Activated T-helper 1 cell treated with anti-CD3 and anti-CD28 coated beads, Interleukin-12 subunit alpha, Interleukin-12 subunit beta, Interleukin-2, Interleukin-4 antibody, amounts not matched to agents 30 ng/mL and 10 ng/mL and 1 ng/mL, durations not matched to agents 14 hours and 24 hours and 36 hours (primary cell): Measurements from ENCODE around the gene C5orf34. TPM values are rescaled to one million over a fixed set of nuclear protein-coding genes. Genes with fewer than 3 reads are reported as not detected.
"Not testable (repeated sequence)": the region's sequence is repeated elsewhere in the genome, so short reads cannot be mapped to it uniquely, and the experiment has no call there.

Experiments used
- DNase-seq: peaks from one replicate; pipeline ENCODE4 v3.0.0; 2021; ENCODE audit warnings: low spot score
- H3K27ac Mint-ChIP-seq: one replicate; pipeline ENCODE4 v1.8.0; 2021; ENCODE audit warnings: mild to moderate bottlenecking, mixed read lengths
- H3K27me3 Mint-ChIP-seq: one replicate; pipeline ENCODE4 v1.8.0; 2022; ENCODE audit warnings: mild to moderate bottlenecking, moderate library complexity, mixed read lengths; ENCODE audit not compliant: insufficient read depth
- H3K36me3 Mint-ChIP-seq: one replicate; pipeline ENCODE4 v1.8.0; 2021; ENCODE audit warnings: low read depth, mixed read lengths
- H3K4me1 Mint-ChIP-seq: one replicate; pipeline ENCODE4 v1.8.0; 2021; ENCODE audit warnings: low read depth, mixed read lengths
- H3K4me3 Mint-ChIP-seq: one replicate; pipeline ENCODE4 v1.8.0; 2021; ENCODE audit warnings: mild to moderate bottlenecking, moderate library complexity, mixed read lengths
- H3K9me3 Mint-ChIP-seq: one replicate; pipeline ENCODE4 v1.8.0; 2021; ENCODE audit warnings: mixed read lengths
- intact Hi-C: fragments of 100-400 bp; cut with micrococcal nuclease; formaldehyde crosslinking; loops from one replicate; pipeline ENCODE4 v1.15.1; 2024
- total RNA-seq: library from RNA; stranded (reverse); gene quantifications from 2 replicates; pipeline ENCODE4 v1.2.3, GENCODE V29; 2022

The C5orf34 gene
- total RNA-seq, 1 donor from 2014 or later: 5.5 TPM

GRCh38 chr5:43461066-43461465 lies 53.9 kb downstream of the C5orf34 start:
- Mint-ChIP-seq H3K27ac (no peak overlapping the region), H3K36me3 (peaks cover 44% of the 10 kb centered on the region), H3K4me3 (no peak overlapping the region), H3K27me3 (no peaks in the 10 kb centered on the region), H3K4me1 (no peaks in the 10 kb centered on the region), H3K9me3 (peaks cover 25% of the 10 kb centered on the region)
- intact Hi-C loops: no loop called here
- DNase-seq: no peak

GRCh38 chr5:43456556-43456955 lies 58.4 kb downstream of the C5orf34 start:
- intact Hi-C loops: no loop called here
- DNase-seq: no peak
- Mint-ChIP-seq H3K4me3 (no peak overlapping the region), H3K36me3 (peaks cover 35% of the 10 kb centered on the region), H3K27me3 (no peaks in the 10 kb centered on the region), H3K4me1 (no peaks in the 10 kb centered on the region), H3K27ac (no peak overlapping the region), H3K9me3 (peaks cover 19% of the 10 kb centered on the region)

GRCh38 chr5:43441575-43441974 lies 73.4 kb downstream of the C5orf34 start:
- intact Hi-C loops, H3K4me3 Mint-ChIP-seq, H3K27ac Mint-ChIP-seq, H3K4me1 Mint-ChIP-seq, DNase-seq, H3K27me3 Mint-ChIP-seq: not testable (repeated sequence)
- Mint-ChIP-seq H3K36me3 (peaks cover 24% of the 10 kb centered on the region), H3K9me3 (peaks cover 51% of the 10 kb centered on the region)

GRCh38 chr5:43437062-43437660 lies 77.8 kb downstream of the C5orf34 start:
- Mint-ChIP-seq H3K4me1 (no peaks in the 10 kb centered on the region), H3K27ac (no peak overlapping the region), H3K27me3 (peaks cover 3% of the 10 kb centered on the region), H3K9me3 (peaks cover 40% of the 10 kb centered on the region), H3K36me3 (peaks cover 7% of the 10 kb centered on the region), H3K4me3 (no peak overlapping the region)
- intact Hi-C loops: no loop called here
- DNase-seq: no peak

Other genes starting within 250 kb of the C5orf34 start
- 216 and 218 TPM in 2 replicates for gene HMGCS1, start 201.7 kb downstream of the C5orf34 start, total RNA-seq
- gene CCL28, start 102.8 kb downstream of the C5orf34 start, total RNA-seq: 7.5 and 7.8 TPM in 2 replicates
- gene TMEM267, start 31.3 kb downstream of the C5orf34 start, total RNA-seq: 23.0 and 26.5 TPM in 2 replicates
- gene PAIP1, start 41.9 kb upstream of the C5orf34 start, total RNA-seq: 59.0 and 60.8 TPM in 2 replicates
- gene NNT, start 88.0 kb upstream of the C5orf34 start, total RNA-seq: 43.6 and 47.5 TPM in 2 replicates